Bronchus fibroblast of lung (primary cell): ENCODE results near the gene SLITRK3. TPM values are rescaled to one million over a fixed set of nuclear protein-coding genes. Genes with fewer than 3 reads are reported as not detected.

ENCODE experiments used
- total RNA-seq: library from RNA; depleted of rRNA; stranded (reverse); fragments of >200 nt; gene quantifications from 2 replicates; pipeline ENCODE4 v1.2.3, GENCODE V29; 2015

SLITRK3 gene, protein sequence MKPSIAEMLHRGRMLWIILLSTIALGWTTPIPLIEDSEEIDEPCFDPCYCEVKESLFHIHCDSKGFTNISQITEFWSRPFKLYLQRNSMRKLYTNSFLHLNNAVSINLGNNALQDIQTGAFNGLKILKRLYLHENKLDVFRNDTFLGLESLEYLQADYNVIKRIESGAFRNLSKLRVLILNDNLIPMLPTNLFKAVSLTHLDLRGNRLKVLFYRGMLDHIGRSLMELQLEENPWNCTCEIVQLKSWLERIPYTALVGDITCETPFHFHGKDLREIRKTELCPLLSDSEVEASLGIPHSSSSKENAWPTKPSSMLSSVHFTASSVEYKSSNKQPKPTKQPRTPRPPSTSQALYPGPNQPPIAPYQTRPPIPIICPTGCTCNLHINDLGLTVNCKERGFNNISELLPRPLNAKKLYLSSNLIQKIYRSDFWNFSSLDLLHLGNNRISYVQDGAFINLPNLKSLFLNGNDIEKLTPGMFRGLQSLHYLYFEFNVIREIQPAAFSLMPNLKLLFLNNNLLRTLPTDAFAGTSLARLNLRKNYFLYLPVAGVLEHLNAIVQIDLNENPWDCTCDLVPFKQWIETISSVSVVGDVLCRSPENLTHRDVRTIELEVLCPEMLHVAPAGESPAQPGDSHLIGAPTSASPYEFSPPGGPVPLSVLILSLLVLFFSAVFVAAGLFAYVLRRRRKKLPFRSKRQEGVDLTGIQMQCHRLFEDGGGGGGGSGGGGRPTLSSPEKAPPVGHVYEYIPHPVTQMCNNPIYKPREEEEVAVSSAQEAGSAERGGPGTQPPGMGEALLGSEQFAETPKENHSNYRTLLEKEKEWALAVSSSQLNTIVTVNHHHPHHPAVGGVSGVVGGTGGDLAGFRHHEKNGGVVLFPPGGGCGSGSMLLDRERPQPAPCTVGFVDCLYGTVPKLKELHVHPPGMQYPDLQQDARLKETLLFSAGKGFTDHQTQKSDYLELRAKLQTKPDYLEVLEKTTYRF
- not detected in 2 replicates for total RNA-seq

DNA sequence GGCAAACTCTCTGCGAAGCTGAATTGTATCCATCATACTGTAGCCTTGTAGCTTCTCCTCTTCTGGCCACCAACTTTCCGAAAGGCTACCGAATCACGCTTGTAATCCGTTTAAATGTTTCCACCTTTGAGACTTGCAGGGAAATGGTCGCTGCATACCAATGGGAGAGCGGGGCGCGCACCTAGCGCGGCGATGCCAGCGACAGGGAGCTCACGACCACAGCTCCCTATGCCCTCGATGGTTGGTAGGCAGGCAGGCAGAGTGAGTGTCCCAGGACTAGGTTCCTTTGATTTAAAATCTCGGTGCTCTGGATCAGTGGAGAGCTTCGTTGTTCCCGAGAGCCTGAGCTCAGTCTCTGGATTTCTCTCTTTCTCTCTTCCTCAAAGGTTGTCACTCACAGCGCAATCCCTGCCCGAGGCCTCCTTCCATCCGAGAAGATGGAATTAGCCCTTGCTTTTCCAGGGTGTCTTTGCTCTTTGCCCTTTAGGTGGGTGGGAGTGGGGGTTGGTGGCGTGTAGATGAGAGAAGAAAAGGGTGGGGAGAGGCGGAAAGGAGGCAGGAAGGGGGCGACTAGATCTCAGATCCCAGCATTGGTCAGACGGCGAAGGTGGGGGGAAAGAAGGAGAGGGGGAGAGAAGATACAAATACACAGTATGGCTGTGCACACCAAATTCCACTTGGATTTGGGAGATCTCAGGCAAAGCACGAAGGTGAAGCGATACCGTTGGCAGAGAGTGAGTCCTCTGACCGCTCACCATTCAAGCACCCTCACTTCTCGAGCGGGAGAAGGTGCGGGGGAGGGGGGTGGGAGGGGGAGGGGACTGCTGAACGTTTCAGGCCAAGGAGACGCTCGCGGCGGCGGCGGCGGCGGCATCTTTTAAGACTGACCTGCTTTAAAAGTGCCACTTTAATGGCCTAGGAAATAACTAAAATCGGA lies at the start of gene SLITRK3:
Gene SLITRK3 (minus strand): TSS at position 745 of the 937 bp plus-strand sequence. CDS start 5,554 bp downstream, outside the sequence.

Other genes with a start within 250 kb of the SLITRK3 start
- gene SI, start 117.9 kb downstream of the SLITRK3 start, total RNA-seq = not detected in 2 replicates